ENCODE data around the gene OR52D1.
A peak's percentile ranks its signal among the peaks of the same experiment; 100 is the strongest.

Gene OR52D1

DNA sequence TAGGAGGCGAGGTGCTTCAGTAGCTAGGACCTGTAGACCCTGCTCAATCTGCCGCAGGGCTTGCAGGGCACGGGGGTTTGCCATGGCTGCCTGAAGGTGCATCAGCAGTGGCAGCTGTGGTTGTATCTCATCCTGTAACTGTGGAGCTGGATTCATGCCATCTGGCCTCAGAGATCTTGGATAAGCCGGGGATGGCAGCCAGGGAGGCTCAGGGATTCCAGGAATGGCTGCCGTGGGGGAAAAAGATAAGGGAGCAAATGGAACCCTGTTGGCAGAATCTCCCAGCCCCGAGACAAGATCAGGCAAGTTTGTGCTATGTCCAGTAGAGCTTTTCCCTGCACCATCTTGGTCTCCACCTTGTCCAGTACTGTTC lies 19.4 kb downstream of the OR52D1 start:
- no peak for DNase-seq (ENCODE audit: low read depth)
- H3K4me3 ChIP-seq (ENCODE audit: control insufficient read depth, low read depth, low read length): no peak overlapping the region
- TF ChIP-seq, protein P1, sequence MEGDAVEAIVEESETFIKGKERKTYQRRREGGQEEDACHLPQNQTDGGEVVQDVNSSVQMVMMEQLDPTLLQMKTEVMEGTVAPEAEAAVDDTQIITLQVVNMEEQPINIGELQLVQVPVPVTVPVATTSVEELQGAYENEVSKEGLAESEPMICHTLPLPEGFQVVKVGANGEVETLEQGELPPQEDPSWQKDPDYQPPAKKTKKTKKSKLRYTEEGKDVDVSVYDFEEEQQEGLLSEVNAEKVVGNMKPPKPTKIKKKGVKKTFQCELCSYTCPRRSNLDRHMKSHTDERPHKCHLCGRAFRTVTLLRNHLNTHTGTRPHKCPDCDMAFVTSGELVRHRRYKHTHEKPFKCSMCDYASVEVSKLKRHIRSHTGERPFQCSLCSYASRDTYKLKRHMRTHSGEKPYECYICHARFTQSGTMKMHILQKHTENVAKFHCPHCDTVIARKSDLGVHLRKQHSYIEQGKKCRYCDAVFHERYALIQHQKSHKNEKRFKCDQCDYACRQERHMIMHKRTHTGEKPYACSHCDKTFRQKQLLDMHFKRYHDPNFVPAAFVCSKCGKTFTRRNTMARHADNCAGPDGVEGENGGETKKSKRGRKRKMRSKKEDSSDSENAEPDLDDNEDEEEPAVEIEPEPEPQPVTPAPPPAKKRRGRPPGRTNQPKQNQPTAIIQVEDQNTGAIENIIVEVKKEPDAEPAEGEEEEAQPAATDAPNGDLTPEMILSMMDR (conservative IDR thresholded peaks at IDR 0.05; ENCODE audit: control insufficient read depth, insufficient read depth, low read depth, low read length): no peak

DNA sequence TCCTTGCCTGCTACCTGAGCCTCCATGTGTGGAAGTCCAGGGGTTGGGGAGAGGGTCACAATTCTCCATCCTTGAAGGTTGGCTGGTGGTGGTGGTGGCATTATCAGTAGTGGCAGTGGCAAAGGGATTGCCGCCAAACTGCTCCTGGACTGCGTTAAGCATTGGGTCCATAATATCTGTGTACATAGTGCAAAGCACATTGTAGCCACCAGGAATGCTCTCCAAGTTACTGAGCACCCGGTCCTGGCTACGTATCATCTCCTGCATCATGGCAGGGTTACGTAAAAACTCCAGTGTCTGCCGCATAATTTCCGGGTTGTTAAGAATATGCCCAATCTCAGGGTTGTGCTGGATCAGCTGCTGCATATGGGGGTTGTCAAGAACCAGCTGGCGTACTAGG lies 20.1 kb downstream of the OR52D1 start:
- H3K4me3 ChIP-seq (ENCODE audit: control insufficient read depth, low read depth, low read length): no peak overlapping the region
- DNase-seq (ENCODE audit: low read depth): no peak
- TF ChIP-seq, protein P1 (conservative IDR thresholded peaks at IDR 0.05; ENCODE audit: control insufficient read depth, insufficient read depth, low read depth, low read length): no peak

DNA sequence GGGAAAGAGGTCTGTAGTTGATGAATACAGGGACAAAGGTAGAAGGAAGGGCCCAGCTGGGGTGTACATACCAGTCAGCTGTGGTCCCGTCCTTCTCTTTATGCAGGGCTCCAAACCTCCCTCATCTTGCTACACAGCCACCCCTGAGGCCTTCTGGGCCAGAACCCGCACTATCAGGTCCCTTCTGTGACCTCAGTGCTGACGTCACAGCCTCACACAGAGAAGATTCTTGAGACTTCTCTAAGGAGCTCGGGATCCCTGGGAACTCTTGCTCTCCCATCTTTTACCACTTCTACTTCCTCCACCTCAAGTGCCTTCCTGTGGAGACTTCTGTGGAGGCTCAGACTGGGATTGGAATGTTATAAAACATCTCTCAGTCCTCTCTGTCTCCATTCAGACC lies 21.3 kb downstream of the OR52D1 start, which contains the start of gene UBQLN3:
TSS of gene UBQLN3 (minus strand) at position 155 of the 400 bp plus-strand sequence. CDS start 399 bp downstream, outside the sequence.
- H3K4me3 ChIP-seq (ENCODE audit: control insufficient read depth, low read depth, low read length): no peak within 1 kb of the TSS
- TF ChIP-seq, protein P1 (conservative IDR thresholded peaks at IDR 0.05; ENCODE audit: control insufficient read depth, insufficient read depth, low read depth, low read length): no peak
- DNase-seq (ENCODE audit: low read depth): no peak

DNA sequence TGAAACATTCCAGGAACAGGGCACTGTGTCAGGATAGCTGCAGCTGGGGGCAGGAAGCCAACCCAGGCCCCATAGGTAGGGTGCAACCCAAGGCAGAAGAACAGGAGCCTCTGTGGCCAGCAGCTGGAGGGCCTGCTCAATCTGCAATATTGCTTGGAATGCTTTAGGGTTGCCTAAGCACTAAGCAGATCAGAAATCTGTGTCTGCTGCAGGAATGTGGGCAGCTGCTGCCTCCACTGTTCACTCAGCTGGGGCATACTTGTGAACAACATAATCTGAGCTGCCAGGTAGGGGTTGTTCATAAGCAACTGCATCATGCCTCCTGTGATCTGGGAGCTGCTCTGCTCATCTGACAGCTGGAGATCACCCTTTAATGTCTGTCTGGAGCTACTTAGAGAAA lies 26.4 kb downstream of the OR52D1 start:
- DNase-seq (ENCODE audit: low read depth): no peak
- no peak overlapping the region for H3K4me3 ChIP-seq (ENCODE audit: control insufficient read depth, low read depth, low read length)
- TF ChIP-seq, protein P1 (conservative IDR thresholded peaks at IDR 0.05; ENCODE audit: control insufficient read depth, insufficient read depth, low read depth, low read length): no peak

DNA sequence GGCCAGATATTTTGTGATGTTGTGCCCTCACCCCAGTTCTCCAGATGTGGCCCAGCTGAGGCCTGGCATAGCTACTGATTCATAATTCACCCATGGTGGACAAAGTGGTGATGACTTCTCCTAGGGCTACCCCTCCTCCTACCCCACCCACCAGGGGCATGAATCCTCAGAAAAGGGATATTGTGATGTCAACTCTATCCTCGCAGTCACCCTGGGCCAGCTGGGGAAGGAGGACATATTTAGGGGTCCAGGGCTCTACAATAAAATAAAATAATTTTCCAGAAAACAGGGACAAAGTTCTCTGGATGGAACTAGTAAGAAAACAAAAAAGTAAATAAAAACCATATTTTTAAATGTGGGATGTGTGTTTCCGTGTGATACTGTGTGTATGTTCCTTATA lies 28.1 kb downstream of the OR52D1 start, which contains the start of gene UBQLNL:
TSS of gene UBQLNL (minus strand) at position 101 of the 400 bp plus-strand sequence. CDS start 258 bp downstream, outside the sequence.
- no peak for DNase-seq (ENCODE audit: low read depth)
- TF ChIP-seq, protein P1 (conservative IDR thresholded peaks at IDR 0.05; ENCODE audit: control insufficient read depth, insufficient read depth, low read depth, low read length): no peak
- no peak within 1 kb of the TSS for H3K4me3 ChIP-seq (ENCODE audit: control insufficient read depth, low read depth, low read length)

DNA sequence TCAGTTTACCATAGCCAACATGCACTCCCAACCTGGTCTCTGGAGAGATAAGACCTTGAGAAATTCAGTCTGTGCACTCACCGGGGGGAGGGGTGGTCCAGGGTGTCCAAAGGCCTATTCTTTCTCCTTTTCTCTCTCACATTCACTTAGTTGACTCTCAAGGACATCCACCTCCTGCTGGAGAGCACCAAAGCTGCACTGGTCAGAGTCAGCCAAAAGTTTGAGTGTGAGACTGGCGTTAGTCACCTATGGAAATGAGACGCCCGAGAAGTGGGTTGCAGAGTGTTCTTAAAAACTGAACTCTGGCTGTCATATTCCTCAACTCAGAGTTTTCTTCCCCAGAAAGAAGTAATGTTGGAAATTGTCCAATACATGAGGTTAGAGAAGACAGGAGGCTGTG lies 33.1 kb downstream of the OR52D1 start:
- H3K4me3 ChIP-seq (ENCODE audit: control insufficient read depth, low read depth, low read length): no peak overlapping the region
- TF ChIP-seq, protein P1 (conservative IDR thresholded peaks at IDR 0.05; ENCODE audit: control insufficient read depth, insufficient read depth, low read depth, low read length): no peak
- peak; percentile 2 for DNase-seq (ENCODE audit: low read depth)

DNA sequence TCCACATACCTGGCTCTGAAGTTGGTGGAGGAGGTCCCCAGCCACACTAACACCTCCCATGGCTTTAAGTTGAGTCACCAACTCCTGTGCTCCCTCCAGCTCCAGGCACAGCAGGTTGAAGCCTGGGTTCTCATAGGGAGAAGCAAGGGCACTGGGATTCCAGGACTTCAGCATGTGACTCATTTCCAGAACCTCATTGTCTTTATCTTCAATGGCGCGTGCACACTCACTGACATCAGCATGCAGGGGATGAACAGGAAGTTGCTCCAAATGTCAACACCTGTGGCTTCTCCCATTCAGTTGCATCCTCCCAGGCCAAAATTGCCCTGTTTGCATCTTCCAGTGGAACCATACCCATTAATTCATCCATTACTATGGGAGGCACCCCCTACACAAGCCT lies 33.8 kb downstream of the OR52D1 start:
- no peak overlapping the region for H3K4me3 ChIP-seq (ENCODE audit: control insufficient read depth, low read depth, low read length)
- no peak for DNase-seq (ENCODE audit: low read depth)
- TF ChIP-seq, protein P1 (conservative IDR thresholded peaks at IDR 0.05; ENCODE audit: control insufficient read depth, insufficient read depth, low read depth, low read length): no peak
